ENCODE data around the gene CFAP46. TPM values are rescaled to one million over a fixed set of nuclear protein-coding genes. Genes with fewer than 3 reads are reported as not detected.
"Not testable (repeated sequence)": the region's sequence is repeated elsewhere in the genome, so short reads cannot be mapped to it uniquely, and the experiment has no call there.

CFAP46 gene
- polyA plus RNA-seq, 1 donor from 2014 or later, result 2.6 TPM

DNA sequence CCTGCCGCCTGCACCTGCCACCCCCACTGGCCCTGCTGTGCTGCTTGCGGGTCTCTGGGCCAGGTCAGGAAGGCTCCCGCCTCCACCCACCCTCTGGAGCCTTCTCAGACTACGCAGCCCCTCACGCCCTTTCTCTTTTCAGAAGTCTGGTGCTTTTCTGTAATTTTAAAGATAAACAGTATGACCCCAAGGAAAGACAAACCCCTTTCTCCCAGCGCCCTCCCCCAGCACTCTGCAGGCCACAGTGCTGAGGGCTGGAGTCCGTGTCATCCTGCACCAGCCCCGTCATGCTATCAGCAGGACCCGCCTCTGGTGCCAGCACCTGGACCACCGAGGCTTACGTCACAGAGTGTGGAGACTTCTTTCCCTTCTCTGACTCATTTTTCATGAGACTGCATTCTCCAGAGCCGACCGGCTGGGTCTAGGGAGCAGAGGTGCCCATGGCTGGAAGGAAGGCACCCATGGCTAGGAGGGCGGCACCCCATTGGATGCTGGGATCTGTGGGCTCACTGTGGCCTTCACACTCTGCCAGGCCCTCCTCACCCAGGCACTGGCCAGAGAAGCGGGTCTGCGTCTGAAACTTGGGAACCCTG is 53.4 kb downstream of the CFAP46 start:
- Histone ChIP-seq H3K9ac (ENCODE audit: low read length) (no peak overlapping the region), H3K79me2 (replicated peaks; ENCODE audit: insufficient read depth, low read length) (no peaks in the 10 kb centered on the region), H3K4me3 (ENCODE audit: low read length) (no peak overlapping the region), H3K9me2 (ENCODE audit: insufficient read depth, low read length) (no peaks in the 10 kb centered on the region), H3F3A (ENCODE audit: insufficient read depth, low read length, poor library complexity, severe bottlenecking) (no peaks in the 10 kb centered on the region), H3K27ac (ENCODE audit: low read length) (no peak overlapping the region), H2AFZ (ENCODE audit: low read depth, low read length) (no peak overlapping the region), H4K20me1 (ENCODE audit: insufficient read depth) (no peaks in the 10 kb centered on the region), H3K9me3 (ENCODE audit: low read length) (no peaks in the 10 kb centered on the region), H3K36me3 (ENCODE audit: insufficient read depth, low read length) (no peaks in the 10 kb centered on the region), H3K27me3 (ENCODE audit: insufficient read depth, low read depth, low read length) (no peaks in the 10 kb centered on the region), H3K4me2 (ENCODE audit: low read length) (no peak overlapping the region)
- TF ChIP-seq EZH2 (IDR thresholded peaks at IDR 0.05; ENCODE audit: borderline replicate concordance, insufficient read depth, low read length, poor library complexity, severe bottlenecking) (no peak), MXI1 (conservative IDR thresholded peaks at IDR 0.05; ENCODE audit: poor library complexity, severe bottlenecking) (no peak), SMC3 (conservative IDR thresholded peaks at IDR 0.05; ENCODE audit: poor library complexity) (no peak), EP300 (conservative IDR thresholded peaks at IDR 0.05; ENCODE audit: poor library complexity, severe bottlenecking) (no peak), TAF1 (IDR thresholded peaks at IDR 0.05; ENCODE audit: low read depth) (no peak), RAD21 (conservative IDR thresholded peaks at IDR 0.05) (no peak), POLR2AphosphoS5 (IDR thresholded peaks at IDR 0.05) (no peak)
- TF ChIP-seq, protein P1, sequence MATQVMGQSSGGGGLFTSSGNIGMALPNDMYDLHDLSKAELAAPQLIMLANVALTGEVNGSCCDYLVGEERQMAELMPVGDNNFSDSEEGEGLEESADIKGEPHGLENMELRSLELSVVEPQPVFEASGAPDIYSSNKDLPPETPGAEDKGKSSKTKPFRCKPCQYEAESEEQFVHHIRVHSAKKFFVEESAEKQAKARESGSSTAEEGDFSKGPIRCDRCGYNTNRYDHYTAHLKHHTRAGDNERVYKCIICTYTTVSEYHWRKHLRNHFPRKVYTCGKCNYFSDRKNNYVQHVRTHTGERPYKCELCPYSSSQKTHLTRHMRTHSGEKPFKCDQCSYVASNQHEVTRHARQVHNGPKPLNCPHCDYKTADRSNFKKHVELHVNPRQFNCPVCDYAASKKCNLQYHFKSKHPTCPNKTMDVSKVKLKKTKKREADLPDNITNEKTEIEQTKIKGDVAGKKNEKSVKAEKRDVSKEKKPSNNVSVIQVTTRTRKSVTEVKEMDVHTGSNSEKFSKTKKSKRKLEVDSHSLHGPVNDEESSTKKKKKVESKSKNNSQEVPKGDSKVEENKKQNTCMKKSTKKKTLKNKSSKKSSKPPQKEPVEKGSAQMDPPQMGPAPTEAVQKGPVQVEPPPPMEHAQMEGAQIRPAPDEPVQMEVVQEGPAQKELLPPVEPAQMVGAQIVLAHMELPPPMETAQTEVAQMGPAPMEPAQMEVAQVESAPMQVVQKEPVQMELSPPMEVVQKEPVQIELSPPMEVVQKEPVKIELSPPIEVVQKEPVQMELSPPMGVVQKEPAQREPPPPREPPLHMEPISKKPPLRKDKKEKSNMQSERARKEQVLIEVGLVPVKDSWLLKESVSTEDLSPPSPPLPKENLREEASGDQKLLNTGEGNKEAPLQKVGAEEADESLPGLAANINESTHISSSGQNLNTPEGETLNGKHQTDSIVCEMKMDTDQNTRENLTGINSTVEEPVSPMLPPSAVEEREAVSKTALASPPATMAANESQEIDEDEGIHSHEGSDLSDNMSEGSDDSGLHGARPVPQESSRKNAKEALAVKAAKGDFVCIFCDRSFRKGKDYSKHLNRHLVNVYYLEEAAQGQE (IDR thresholded peaks at IDR 0.05; ENCODE audit: borderline replicate concordance), result no peak
- TF ChIP-seq, protein P2, sequence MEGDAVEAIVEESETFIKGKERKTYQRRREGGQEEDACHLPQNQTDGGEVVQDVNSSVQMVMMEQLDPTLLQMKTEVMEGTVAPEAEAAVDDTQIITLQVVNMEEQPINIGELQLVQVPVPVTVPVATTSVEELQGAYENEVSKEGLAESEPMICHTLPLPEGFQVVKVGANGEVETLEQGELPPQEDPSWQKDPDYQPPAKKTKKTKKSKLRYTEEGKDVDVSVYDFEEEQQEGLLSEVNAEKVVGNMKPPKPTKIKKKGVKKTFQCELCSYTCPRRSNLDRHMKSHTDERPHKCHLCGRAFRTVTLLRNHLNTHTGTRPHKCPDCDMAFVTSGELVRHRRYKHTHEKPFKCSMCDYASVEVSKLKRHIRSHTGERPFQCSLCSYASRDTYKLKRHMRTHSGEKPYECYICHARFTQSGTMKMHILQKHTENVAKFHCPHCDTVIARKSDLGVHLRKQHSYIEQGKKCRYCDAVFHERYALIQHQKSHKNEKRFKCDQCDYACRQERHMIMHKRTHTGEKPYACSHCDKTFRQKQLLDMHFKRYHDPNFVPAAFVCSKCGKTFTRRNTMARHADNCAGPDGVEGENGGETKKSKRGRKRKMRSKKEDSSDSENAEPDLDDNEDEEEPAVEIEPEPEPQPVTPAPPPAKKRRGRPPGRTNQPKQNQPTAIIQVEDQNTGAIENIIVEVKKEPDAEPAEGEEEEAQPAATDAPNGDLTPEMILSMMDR (IDR thresholded peaks at IDR 0.05; ENCODE audit: poor library complexity, severe bottlenecking), result no peak

DNA sequence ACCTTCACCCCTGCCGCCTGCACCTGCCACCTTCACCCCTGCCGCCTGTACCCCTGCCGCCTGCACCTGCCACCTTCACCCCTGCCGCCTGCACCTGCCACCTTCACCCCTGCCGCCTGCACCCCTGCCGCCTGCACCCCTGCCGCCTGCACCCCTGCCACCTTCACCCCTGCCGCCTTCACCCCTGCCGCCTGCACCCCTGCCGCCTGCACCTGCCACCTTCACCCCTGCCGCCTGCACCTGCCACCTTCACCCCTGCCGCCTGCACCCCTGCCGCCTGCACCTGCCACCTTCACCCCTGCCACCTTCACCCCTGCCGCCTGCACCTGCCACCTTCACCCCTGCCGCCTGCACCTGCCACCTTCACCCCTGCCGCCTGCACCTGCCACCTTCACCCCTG is 53.9 kb downstream of the CFAP46 start:
- H3K4me2 ChIP-seq (ENCODE audit: low read length); H3F3A ChIP-seq (ENCODE audit: insufficient read depth, low read length, poor library complexity, severe bottlenecking); H3K27ac ChIP-seq (ENCODE audit: low read length); H3K36me3 ChIP-seq (ENCODE audit: insufficient read depth, low read length); H3K4me3 ChIP-seq (ENCODE audit: low read length); H3K9me3 ChIP-seq (ENCODE audit: low read length); H3K79me2 ChIP-seq (replicated peaks; ENCODE audit: insufficient read depth, low read length); H3K27me3 ChIP-seq (ENCODE audit: insufficient read depth, low read depth, low read length); H3K9ac ChIP-seq (ENCODE audit: low read length); H2AFZ ChIP-seq (ENCODE audit: low read depth, low read length); H4K20me1 ChIP-seq (ENCODE audit: insufficient read depth); H3K9me2 ChIP-seq (ENCODE audit: insufficient read depth, low read length): not testable (repeated sequence)

Data from neural cell (in vitro differentiated cells).